Breast epithelium (tissue), 4 donors: ENCODE results near the gene ANKIB1. TPM values are rescaled to one million over a fixed set of nuclear protein-coding genes. Genes with fewer than 3 reads are reported as not detected.

ENCODE experiments used
- DNase-seq, 2 donors: peaks; one replicate each; pipeline ENCODE4 v3.0.0-alpha.2; 2019; ENCODE audit warnings: low spot score in 2 of 2
- H3K27ac ChIP-seq, 2 donors: fragments of 200-600 bp; sonication (generic) in 1 of 2; one replicate each; pipeline ENCODE4 v1.5.1; 2016 to 2019; ENCODE audit warnings: mild to moderate bottlenecking in 1 of 2
- H3K27me3 ChIP-seq, 2 donors: fragments of 200-600 bp; sonication (generic) in 1 of 2; one replicate each; pipeline versions ENCODE4 v1.5.1 to v1.6.0; 2017 to 2019; ENCODE audit warnings: control low read depth in 1 of 2, mild to moderate bottlenecking in 1 of 2
- H3K36me3 ChIP-seq: fragments of 200-600 bp; one replicate; pipeline ENCODE4 v1.5.1; 2019
- H3K4me1 ChIP-seq, 2 donors: fragments of 200-600 bp; sonication (generic); one replicate each; pipeline ENCODE4 v1.5.1; 2016 to 2019; ENCODE audit warnings: control low read depth in 1 of 2
- H3K4me3 ChIP-seq, 3 donors: fragments of 200-600 bp; sonication (generic); 1 replicate in 2 of 3; 2 replicates in 1 of 3; pipeline ENCODE4 v1.5.1; 2016 to 2019; ENCODE audit warnings: mild to moderate bottlenecking in 3 of 3, moderate library complexity in 2 of 3
- H3K9me3 ChIP-seq, 2 donors: fragments of 200-600 bp; sonication (generic) in 1 of 2; one replicate each; pipeline ENCODE4 v1.5.1; 2016 to 2019; ENCODE audit warnings: control low read depth in 1 of 2
- CTCF ChIP-seq, 3 donors: fragments of 450-650 bp; IDR thresholded peaks; one replicate each; pipeline ENCODE4 v1.5.1; 2016 to 2017; ENCODE audit warnings: antibody characterized with exemption in 3 of 3, mild to moderate bottlenecking in 3 of 3, moderate library complexity in 3 of 3
- POLR2A ChIP-seq: fragments of 450-650 bp; IDR thresholded peaks from one replicate; pipeline ENCODE4 v1.6.1; 2016; ENCODE audit warnings: antibody characterized with exemption, mild to moderate bottlenecking, moderate library complexity
- POLR2AphosphoS5 ChIP-seq, 3 donors: sonication (generic); formaldehyde crosslinking; IDR thresholded peaks; one replicate each; pipeline ENCODE4 v1.6.1; 2017; ENCODE audit warnings: antibody characterized with exemption in 3 of 3
- intact Hi-C: fragments of 100-400 bp; cut with DNase I; formaldehyde crosslinking; loops from one replicate; pipeline ENCODE4 v1.15.1; 2023; ENCODE audit warnings: low total_unique reads
- total RNA-seq, 3 donors: library from RNA; depleted of rRNA; stranded (reverse); fragments of >200 nt; gene quantifications; one replicate each; pipeline ENCODE4 v1.1.0, GENCODE V29; 2016

ANKIB1 gene
- 10 to 100 TPM; 51.8 to 61.3 (median 54.2) TPM for total RNA-seq

- no peaks in the 10 kb centered on the region for H3K36me3 ChIP-seq
- H3K27me3 ChIP-seq = no peaks in the 10 kb centered on the region
- H3K27ac ChIP-seq = peak within 1 kb of the TSS; percentile 94 to 98
- peak within 1 kb of the TSS; percentile 95 to 98 (median 96) for H3K4me3 ChIP-seq
- H3K9me3 ChIP-seq = no peaks in the 10 kb centered on the region
- H3K4me1 ChIP-seq = peaks cover 0 to 11% of the 10 kb centered on the region in 2 donors
- no peak for TF ChIP-seq CTCF (IDR thresholded peaks at IDR 0.05)
- TF ChIP-seq POLR2A = peak; percentile 77
- peak; percentile 63 to 96 (median 92) for TF ChIP-seq POLR2AphosphoS5 (IDR thresholded peaks at IDR 0.05)
- intact Hi-C loops = no loop called here
- peak; percentile 81 to 89 for DNase-seq
Observed at GRCh38 chr7:92245487-92246359, at the start of gene ANKIB1, which contains the start of gene KRIT1. ANKIB1 (plus strand) TSS chr7:92245974; CDS start chr7:92294979, 49,005 bp downstream. KRIT1 (minus strand) TSS chr7:92245914; CDS start chr7:92242135, 3,779 bp downstream.

- no peak for DNase-seq
- Histone ChIP-seq H3K4me1 (no peaks in the 10 kb centered on the region), H3K27me3 (no peaks in the 10 kb centered on the region), H3K4me3 (no peak overlapping the region), H3K27ac (no peak overlapping the region), H3K9me3 (no peaks in the 10 kb centered on the region), H3K36me3 (no peaks in the 10 kb centered on the region)
- TF ChIP-seq CTCF (IDR thresholded peaks at IDR 0.05) (no peak), POLR2A (no peak), POLR2AphosphoS5 (IDR thresholded peaks at IDR 0.05) (no peak)
- intact Hi-C loops = no loop called here
Observed at GRCh38 chr7:92200791-92201190, 45.0 kb upstream of the ANKIB1 start.

- H3K9me3 ChIP-seq = peaks cover 4 to 11% of the 10 kb centered on the region in 2 donors
- no peaks in the 10 kb centered on the region for H3K27me3 ChIP-seq
- no peaks in the 10 kb centered on the region for H3K4me1 ChIP-seq
- no peak overlapping the region for H3K4me3 ChIP-seq
- no peak for DNase-seq
- H3K36me3 ChIP-seq = no peaks in the 10 kb centered on the region
- TF ChIP-seq CTCF (IDR thresholded peaks at IDR 0.05) (no peak), POLR2A (no peak), POLR2AphosphoS5 (IDR thresholded peaks at IDR 0.05) (no peak)
- no peak overlapping the region for H3K27ac ChIP-seq
- intact Hi-C loops = no loop called here
Observed at GRCh38 chr7:92205987-92206386, 39.8 kb upstream of the ANKIB1 start.

GRCh38 chr7:92206672-92207071 is 39.1 kb upstream of the ANKIB1 start:
- Histone ChIP-seq H3K27ac (no peak overlapping the region), H3K4me1 (no peaks in the 10 kb centered on the region), H3K36me3 (no peaks in the 10 kb centered on the region), H3K27me3 (no peaks in the 10 kb centered on the region), H3K4me3 (no peak overlapping the region), H3K9me3 (peaks cover 4 to 11% of the 10 kb centered on the region in 2 donors)
- intact Hi-C loops = no loop called here
- no peak for TF ChIP-seq POLR2A
- no peak for TF ChIP-seq CTCF (IDR thresholded peaks at IDR 0.05)
- no peak for TF ChIP-seq POLR2AphosphoS5 (IDR thresholded peaks at IDR 0.05)
- DNase-seq = no peak

- no peak for DNase-seq
- Histone ChIP-seq H3K4me1 (no peaks in the 10 kb centered on the region), H3K9me3 (no peaks in the 10 kb centered on the region), H3K27ac (no peak overlapping the region), H3K36me3 (peaks cover 4% of the 10 kb centered on the region), H3K27me3 (no peaks in the 10 kb centered on the region), H3K4me3 (no peak overlapping the region)
- intact Hi-C loops = no loop called here
- no peak for TF ChIP-seq POLR2AphosphoS5 (IDR thresholded peaks at IDR 0.05)
Observed at GRCh38 chr7:92221766-92222165, 24.0 kb upstream of the ANKIB1 start.
